GM19372 (cell line): Measurements from ENCODE around the gene ZNF77.
"Not testable (repeated sequence)": the region's sequence is repeated elsewhere in the genome, so short reads cannot be mapped to it uniquely, and the experiment has no call there.

ENCODE experiments used
- ATAC-seq: cut with Tn5 transposase; IDR thresholded peaks from one replicate; pipeline ENCODE4 v1.9.1; 2021; ENCODE audit warnings: mild to moderate bottlenecking, low read depth, moderate library complexity; ENCODE audit not compliant: unreplicated experiment

The ZNF77 gene

DNA sequence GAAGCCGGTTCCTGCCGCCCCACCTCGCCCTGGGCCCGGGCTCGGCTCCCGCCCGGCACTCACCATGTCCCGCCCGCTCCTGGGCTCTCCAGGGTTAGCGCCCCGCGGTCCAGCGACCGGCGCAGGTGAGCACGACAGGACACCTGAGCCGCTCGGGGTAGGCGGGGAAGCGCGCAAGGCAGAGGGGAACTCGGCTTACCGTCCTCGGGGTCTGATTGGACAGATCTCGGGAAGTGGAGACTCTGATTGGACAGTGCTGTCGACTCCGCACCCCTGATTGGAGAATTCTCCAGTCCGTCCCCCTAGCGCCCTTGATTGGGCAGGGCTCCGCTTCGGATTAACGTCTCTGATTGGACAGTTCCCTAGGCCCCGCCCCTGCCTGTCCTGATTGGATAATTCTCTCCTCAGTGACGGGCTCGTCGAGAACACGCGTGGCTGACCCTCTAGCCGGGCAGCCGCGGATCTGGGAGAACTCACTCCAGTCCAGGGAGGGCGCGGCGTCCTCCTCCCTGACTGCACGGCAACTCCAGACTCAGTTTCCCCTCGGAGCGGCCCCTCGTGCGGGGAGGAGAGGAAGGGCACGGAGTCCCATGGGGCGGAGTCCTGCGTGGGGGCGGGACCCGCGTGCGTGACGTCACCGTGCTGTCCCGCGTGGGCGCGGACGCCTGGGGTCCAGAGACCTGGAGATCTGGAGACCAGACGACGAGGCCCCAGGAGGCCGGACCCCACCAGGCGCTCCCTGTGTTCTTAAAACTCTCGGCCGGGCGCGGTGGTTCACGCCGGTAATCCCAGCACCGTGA lies at the start of gene ZNF77:
Gene ZNF77, minus strand, starts transcription at position 197 of the 800 bp plus-strand sequence. Its CDS starts 131 bp downstream, at position 66.
- ATAC-seq = peak; percentile 96

DNA sequence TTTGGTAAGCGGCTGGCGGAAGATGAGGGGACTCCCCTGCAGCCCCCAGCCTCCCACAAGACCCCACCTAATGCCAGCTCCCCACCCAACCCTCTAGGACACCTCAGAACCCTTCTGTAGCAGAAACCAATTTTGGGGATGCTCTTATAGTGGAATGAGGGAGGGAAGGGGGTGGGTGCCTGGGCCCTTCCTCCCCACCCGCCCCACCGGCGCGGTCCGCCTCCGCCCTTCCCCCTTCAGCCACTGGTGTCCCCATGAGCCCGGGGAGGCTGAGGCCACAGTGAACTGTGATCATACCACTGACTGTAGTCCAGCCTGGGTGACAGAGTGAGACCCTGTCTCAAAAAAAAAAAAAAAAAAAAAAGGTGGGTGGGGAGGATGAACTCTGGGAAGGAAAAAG lies 48.8 kb upstream of the ZNF77 start:
- no peak for ATAC-seq

DNA sequence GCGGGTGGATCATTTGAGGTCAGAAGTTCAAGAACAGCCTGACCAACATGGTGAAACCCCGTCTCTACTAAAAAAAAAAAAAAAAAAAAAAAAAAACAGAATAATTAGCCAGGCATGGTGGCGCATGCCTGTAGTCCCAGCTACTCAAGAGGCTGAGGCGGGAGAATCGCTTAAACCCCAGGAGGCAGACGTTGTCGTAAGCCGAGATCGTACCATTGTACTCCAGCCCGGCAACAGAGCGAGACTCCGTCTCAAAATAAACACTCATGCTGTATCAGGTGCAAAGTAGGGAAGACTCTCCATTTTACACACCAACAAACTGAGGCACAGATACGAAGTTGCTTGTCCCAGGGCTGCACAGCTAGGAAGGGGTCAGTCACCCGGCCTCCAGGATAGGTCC lies 48.2 kb upstream of the ZNF77 start:
- ATAC-seq = no peak

GRCh38 chr19:2992333-2992732 lies 47.6 kb upstream of the ZNF77 start:
- not testable (repeated sequence) for ATAC-seq

DNA sequence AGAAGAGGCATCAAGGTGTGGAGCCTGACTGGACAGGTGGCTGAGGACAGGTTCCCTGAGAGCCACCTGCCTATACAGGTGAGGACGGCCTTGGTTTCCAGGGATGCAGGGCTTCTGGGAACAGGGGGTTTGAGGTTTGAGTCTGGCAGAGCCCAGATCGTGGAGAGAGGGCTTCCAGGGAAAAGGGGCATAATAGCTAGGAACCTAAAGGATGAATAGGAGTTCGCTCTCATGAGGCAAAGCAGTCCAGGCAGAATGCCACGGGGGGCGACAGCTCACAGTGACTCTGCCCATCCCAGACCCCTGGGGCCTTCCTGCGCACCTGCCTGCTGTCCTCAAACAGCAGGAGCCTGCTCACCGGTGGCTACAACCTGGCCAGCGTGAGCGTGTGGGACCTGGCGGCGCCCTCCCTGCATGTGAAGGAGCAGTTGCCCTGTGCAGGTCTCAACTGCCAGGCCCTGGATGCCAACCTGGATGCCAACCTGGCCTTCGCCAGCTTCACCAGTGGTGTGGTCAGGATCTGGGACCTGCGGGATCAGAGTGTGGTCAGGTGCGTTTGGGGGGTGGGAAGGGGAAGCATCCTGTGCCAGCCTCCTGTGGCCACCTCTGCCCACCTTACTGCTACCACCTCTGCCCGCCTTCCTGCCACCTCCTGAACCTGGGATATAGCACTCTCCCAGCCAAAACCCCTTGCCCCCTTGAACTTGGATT lies 44.6 kb upstream of the ZNF77 start:
- no peak for ATAC-seq

DNA sequence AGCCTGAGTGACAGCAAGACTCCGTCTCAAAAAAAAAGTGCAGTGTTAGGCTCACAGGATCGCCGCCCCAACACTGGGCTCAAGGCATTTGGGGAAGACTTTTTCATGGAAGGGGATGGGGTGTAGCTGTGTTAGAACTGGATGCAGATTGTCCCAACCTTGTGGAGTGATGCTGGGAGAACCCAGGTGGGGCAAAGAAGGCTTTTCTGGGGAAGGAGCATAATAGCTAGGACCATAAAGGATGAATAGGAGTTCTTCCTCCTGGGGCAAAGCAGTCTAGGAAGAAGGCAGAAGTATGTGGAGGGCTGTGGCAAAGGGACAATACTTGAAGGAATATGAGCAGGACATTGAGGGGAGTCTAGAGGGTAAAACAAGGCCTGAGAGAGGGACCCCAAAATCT lies 43.8 kb upstream of the ZNF77 start:
- no peak for ATAC-seq

GRCh38 chr19:2987797-2988196 lies 43.0 kb upstream of the ZNF77 start:
- no peak for ATAC-seq

- no peak for ATAC-seq
Measured at GRCh38 chr19:2986951-2987524, 42.3 kb upstream of the ZNF77 start.

- ATAC-seq = no peak
Measured at GRCh38 chr19:2984215-2984528, 39.4 kb upstream of the ZNF77 start.

GRCh38 chr19:2983351-2984214 lies 38.8 kb upstream of the ZNF77 start:
- no peak for ATAC-seq

DNA sequence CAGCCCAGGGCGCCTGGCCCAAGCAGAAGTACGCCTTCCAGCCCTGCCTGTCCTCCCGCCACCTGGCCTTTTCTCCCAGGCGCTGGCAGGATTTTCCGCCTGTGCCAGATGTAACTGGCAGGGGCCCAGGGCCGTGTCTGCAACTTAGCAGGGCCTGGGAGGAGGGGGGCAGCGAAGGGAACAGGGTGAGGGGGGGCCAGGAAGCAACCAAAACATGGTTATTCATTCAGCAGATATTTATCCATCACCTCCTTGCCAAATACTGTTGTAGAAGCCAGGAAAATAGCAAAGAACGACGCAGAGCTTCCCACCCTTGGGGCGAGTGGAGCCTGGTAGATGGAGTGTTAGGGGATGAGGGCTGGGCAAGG lies 38.2 kb upstream of the ZNF77 start:
- ATAC-seq = no peak

- no peak for ATAC-seq
Measured at GRCh38 chr19:2982561-2982960, 37.8 kb upstream of the ZNF77 start.

DNA sequence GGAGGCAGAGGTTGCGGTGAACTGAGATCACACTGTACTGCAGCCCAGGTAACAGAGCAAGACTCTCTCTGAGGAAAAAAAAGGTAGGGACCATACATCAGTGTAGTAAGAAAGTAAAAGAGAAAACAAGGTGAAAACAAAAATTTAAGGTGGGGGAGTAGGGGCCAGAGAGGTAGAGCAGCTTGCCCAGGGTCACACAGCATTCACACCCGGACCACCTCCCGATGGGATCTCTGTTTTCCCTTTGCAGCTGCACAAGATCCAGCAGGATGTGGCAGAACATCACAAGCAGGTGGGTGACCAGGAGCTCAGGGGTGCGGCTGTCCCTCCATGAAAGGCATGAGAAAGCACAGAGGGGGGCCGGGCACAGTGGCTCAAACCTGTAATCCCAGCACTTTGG lies 37.1 kb upstream of the ZNF77 start:
- no peak for ATAC-seq

GRCh38 chr19:2978772-2979171 lies 34.0 kb upstream of the ZNF77 start:
- ATAC-seq = no peak

- ATAC-seq = no peak
Measured at GRCh38 chr19:2978166-2978767, 33.5 kb upstream of the ZNF77 start.

- ATAC-seq = no peak
Measured at GRCh38 chr19:2977746-2978138, 33.0 kb upstream of the ZNF77 start.

GRCh38 chr19:2977001-2977745 lies 32.4 kb upstream of the ZNF77 start, which contains the start of gene TLE6:
Gene TLE6, plus strand, starts transcription at chr19:2977564. Its CDS starts 670 bp downstream, at chr19:2978234.
- ATAC-seq = peak; percentile 94

DNA sequence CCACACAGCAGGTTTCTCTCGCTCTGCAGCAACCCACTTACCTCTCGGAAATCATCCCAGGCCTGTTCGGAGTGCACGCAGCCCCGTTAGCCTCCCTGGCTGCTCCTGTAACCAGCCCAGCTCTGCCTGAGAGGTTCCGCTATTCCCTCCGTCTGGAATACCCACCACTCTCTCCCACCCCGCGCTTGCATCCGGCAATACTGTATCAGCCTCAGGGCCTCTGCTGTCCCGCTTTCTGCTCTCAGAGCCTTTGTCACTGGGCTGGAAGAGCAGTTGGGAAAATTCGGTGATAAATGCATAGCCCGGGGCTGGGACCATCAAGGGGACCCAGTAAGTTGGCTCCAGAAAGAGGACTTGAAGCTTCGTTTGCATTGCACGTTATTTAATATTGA lies 31.8 kb upstream of the ZNF77 start:
- ATAC-seq = no peak

- no peak for ATAC-seq
Measured at GRCh38 chr19:2974342-2975041, 29.7 kb upstream of the ZNF77 start.
